ENCODE results near the gene STAT4. TPM values are rescaled to one million over a fixed set of nuclear protein-coding genes. Genes with fewer than 3 reads are reported as not detected.

STAT4 gene, protein sequence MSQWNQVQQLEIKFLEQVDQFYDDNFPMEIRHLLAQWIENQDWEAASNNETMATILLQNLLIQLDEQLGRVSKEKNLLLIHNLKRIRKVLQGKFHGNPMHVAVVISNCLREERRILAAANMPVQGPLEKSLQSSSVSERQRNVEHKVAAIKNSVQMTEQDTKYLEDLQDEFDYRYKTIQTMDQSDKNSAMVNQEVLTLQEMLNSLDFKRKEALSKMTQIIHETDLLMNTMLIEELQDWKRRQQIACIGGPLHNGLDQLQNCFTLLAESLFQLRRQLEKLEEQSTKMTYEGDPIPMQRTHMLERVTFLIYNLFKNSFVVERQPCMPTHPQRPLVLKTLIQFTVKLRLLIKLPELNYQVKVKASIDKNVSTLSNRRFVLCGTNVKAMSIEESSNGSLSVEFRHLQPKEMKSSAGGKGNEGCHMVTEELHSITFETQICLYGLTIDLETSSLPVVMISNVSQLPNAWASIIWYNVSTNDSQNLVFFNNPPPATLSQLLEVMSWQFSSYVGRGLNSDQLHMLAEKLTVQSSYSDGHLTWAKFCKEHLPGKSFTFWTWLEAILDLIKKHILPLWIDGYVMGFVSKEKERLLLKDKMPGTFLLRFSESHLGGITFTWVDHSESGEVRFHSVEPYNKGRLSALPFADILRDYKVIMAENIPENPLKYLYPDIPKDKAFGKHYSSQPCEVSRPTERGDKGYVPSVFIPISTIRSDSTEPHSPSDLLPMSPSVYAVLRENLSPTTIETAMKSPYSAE
- total RNA-seq (2014; rRNA removed; shearing (Covaris generic)): 0.06 and 0.48 TPM in 2 replicates

DNA sequence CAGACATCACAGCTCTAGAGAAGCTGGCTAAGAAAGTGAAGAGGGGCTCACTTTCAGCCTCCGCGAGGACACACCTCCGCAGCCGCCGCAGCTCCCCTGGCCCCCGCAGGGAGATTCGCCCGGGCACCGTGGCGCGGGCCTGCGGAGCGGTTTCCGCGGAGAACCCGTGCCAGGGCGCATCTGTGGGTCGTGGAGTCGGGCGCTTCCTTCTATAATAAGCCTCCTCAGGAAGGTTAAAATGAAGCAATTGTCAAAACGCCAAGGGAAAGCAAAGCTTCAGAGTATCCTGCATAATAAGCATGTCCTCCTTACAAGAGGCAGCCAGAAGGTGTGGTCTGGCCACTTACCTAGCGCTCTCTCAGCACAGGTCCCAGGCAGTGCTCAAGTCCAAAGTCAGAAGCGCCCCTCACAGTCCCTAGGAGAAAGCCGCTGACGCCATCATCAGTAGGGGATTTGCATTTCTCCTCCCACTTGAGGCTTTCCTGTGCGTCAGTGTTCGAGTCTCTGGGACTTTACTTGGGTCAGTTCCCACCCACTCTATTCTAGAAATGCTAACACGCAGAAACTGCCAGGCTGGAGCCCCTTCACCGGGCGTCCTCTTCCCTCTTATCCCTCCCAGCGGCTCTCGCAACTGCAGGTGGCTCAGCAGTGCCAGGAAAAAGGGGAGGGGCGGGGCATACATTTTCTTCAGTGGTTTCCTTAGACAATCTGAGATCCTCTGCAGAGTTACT is at the start of gene STAT4:
TSS of gene STAT4 (minus strand) at position 395 of the 731 bp plus-strand sequence. CDS start 2,791 bp downstream, outside the sequence.
- peak; percentile 52 for DNase-seq (ENCODE audit: low read depth)

DNA sequence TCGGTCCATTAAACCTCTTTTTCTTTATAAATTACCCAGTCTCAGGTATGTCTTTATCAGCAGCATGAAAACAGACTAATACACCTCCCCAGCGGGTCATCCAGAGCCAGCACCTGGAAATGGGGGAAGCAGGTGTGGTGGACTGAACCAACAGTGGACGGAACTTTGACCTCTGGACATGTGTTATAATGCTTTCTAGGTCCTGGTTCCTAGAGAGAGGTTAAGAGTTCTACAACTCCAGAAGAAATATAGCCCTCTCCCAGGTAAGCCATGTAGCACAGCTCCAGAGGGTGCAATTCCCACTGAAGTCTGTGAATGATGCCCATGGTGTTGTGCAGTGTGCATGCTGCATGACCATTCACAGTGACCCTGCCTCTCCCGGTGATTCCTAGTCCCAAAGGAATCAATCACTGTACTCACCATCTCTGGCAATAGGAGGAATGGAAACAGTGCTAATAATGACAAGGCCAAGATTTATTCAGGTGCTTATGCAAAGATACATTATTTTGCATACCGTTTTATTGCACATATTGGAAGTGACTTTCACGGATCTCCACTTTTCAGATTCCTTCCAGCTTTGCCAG is 49.2 kb upstream of the STAT4 start:
- no peak for DNase-seq (ENCODE audit: low read depth)

DNA sequence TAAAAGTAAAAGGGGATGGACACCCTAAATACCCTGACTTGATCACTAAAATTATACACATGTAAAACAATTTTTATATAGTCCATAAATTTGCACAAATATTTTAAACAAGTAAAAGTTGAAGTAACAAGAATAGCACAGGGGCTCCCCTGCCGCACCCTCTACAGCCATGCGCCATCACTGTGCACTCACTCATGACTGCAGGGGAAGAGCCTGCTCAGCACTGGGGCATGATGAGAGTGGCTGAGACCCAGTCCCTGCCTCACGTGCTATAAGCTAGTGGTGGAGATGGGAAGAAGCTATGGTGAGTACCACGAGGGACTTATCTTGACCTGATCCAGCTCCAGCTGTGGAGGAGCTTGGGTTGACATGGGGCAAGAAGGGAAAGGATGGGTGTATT is 47.5 kb upstream of the STAT4 start:
- no peak for DNase-seq (ENCODE audit: low read depth)

DNA sequence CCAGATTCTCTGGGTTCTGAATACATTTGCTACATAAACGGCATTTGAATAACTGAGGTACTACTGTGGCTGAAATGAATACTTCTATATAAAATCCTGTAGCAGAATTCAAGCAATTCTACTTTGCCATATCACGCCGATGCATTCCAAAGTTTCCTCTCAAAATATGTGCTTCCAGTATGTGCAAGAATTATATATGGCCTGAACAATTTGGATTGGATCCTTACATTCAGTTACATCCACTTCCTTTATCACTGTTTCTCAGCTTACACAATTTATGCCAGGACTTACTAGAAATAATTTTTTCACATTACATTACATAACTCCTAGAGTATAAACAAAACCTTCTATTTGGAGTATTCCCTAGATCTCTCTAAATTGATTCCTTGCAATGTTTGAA is 46.3 kb upstream of the STAT4 start:
- DNase-seq (ENCODE audit: low read depth): no peak

DNA sequence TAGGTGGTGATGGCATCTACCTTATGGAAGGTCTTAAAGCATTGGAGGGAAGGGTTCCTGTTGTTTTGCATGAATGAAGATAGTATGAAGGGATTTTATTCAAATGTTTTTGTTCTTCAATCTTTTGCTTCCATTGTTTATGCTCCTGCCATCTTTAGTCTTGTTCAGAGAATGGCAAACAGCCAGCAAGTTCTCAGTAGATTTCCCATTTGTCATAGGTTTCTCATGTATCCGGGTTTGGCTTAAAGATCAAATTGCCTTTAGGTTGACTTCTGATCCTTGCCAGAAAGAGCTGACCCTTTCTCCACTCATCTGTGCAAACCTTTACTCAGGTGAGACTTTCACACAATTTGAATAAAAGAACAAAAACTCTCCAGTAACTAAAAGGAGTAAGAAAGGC is 44.2 kb upstream of the STAT4 start:
- DNase-seq (ENCODE audit: low read depth): no peak

DNA sequence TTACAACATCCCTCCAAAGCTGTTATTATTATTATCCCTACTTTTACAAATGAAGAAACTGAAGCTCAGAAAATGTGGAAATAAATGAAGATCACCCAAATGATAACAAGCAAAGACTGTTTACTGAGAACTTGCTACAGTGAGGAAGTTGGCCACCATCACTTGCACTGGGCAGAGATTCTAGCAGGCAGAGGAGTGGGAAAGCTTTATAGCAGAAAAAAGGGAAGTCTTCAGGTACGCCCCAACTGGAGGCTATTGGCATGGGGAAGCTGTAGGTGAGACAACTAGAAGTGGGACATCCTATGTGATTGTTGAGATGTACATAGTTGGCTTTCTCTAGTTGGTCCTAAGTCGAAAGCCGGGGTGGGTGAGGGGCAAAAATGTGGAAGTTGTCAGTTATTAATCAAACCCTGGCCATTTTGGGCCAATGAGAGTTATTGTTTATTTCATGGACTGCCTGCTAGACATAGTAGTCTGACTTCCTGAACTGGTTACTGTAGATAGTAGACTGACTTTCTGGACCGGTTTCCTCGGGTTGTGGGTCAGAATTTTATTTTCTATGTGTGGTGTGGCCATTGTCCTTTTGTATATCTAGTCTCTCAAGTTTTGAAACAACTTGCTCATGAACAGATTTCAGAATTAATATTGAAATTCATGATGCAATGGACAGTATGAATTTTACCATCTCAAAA is 40.2 kb upstream of the STAT4 start:
- DNase-seq (ENCODE audit: low read depth): no peak

DNA sequence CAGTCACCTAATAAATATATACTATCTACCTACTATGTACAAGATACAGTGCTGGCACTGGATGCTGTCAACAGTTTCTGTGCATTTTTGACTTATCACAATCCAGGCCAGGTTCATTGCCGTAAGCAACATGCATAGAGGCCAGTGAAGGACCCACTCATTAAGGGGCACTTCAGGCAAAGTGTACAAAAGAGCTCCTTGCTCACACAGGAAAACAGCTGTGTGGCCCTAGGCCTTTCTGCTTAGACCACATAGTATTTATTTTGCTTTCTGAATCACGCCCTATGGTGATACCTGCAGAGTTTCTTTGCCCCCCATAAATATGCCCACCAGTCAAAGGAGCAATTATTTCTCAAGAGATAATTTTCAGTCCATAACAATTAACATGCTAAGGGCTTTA is 39.6 kb upstream of the STAT4 start:
- no peak for DNase-seq (ENCODE audit: low read depth)

DNA sequence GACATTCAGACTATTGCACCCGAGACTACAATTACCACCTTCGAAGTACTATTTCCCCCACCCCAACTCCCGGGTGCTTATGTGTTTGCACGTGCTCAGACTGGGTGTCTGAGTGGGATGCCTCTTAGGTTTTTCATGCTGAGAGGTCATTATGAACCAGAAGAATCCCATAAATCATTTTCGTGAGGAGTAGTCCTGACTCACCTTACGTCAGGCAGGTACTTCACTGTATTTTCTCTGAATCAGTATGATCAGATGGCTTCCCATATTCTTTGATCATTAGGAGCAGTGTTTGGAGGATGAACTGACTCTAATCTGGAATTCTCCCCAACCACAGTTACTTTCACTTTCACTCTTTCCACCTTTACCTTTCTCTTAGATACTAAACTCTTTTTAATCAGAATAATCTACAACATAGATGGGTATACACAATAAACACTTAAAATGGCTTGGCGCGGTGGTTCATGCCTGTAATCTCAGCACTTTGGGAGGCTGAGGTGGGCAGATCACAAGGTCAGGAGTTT is 38.4 kb upstream of the STAT4 start:
- no peak for DNase-seq (ENCODE audit: low read depth)

DNA sequence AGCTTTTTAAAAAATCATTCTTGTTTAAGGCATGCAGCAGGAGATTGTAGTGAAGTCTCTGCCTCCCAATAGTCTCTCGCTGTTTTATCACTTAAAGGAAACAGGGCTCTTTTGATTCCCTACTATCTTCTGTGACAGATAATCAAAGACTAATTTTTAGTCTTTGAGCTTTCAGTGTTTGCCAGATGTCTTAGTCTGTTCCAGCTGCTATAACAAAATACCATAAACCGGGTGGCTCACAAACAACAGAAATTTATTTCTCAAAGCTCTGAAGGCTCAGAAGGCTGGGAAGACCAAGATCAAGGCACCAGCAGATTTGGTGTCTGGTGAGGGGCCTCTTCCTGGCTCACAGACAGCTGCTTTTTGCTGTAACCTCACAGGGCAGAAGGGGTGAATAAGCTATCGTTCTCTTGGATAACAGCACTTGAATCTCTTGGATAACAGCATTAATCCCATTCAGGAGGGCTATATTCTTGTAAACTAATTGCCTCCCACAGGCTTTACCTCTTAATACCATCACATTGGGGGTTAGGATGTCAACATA is 37.8 kb upstream of the STAT4 start:
- DNase-seq (ENCODE audit: low read depth): no peak

DNA sequence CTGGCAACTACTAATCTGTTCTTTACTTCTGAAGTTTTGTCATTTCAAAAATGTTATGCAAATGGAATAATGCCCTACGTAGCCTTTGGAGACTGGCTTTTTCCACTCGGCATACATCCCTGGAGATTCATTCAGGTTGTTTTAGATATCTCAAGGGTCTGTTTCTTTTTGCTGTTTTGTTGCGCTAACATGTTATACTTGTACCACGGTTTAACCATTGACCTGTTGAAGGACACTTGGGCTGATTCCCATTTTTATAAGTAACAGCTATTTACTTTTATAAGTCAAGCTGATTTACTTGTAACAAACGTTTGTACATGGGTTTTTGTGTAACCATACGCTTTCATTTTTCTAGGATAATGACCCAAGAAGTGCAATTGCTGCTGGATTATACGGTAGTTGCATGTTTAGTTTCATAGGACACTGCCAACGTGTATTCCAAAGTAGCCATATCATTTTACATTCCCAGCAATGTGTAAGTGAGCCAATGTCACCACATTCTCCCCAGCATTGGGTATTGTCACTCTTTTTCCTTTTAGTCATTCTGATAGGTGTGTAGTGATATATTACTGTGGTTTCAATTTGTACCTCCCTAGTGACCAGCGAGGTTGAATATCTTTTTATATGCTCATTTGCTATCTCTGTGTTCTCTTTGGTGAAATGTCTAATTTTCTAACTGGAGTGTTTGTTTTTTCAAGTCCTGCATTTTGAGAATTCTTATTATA is 36.5 kb upstream of the STAT4 start:
- no peak for DNase-seq (ENCODE audit: low read depth)

DNA sequence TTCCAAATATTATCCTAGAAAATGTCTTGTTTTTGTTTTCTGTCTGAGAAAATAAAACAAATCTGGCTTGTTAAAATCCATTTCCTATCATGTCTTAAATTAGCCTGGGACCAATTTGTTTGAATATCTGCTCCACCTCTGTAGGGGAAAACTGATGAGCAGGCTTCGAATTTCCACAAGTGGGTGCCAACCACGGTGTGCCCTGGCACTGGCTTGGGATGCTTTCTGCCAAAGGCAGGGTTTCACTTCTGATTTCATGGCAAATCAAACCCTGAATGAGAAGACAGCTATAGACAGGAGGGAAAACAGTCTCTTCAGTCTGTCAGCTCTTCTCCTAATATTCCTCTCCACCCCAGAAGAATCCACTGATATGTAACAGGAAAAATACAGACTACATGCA is 33.7 kb upstream of the STAT4 start:
- DNase-seq (ENCODE audit: low read depth): no peak

DNA sequence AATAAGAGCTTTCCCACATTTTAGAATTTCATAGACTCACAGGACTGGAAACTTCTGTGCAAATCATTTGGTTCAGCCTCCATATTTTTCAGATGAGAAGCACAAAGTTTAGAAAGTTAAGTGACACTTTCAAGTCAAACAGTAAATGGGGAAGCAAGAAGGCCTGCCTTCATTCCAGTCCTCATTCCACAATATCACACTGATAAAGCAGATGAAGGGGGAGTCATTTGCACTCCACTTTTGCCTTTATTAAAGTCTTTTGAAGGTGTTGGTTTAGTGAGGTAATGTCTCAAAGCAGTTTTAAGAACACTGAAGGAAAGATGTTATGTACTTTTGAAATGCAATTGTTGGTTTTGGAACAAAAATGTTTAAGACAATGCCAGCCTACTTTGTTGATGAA is 32.7 kb upstream of the STAT4 start:
- DNase-seq (ENCODE audit: low read depth): no peak

DNA sequence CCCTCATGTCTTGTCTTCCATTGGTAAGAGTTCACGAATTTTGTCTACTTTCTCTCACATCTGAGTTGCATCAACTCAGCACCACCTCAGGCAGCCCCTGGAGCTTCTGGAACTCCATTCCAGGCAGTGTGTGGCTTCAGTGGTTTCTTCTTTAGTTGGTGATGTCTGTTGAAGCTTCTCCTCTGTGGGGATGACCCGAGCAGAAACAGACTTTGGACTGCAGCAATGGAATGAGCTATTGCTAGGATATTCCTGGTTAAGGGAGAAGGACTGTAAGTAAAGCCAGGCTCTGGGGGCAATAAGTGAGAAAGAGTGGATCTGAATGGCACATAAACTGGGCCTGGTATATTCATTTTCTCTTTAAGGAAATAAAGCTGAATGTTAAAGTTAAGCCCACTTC is 32.3 kb upstream of the STAT4 start:
- DNase-seq (ENCODE audit: low read depth): no peak

DNA sequence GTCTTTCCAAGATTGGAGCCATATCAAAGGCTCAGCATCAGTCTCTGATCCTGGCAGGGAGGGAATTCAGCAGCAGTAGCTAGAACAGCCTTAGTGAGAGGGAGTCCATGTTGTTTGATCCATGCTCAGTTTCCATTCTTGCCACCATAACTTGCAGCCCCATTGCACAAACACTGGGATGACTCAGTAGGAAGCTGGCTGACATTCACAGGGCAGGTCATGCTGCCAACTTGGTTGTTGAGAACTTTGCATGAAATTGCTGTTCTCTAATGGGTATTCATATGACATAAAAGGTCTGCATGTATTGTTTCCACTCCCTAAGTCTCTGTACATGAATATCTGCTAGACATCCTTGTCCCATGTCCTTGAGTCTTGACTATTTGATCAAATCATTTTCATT is 29.9 kb upstream of the STAT4 start:
- DNase-seq (ENCODE audit: low read depth): no peak

DNA sequence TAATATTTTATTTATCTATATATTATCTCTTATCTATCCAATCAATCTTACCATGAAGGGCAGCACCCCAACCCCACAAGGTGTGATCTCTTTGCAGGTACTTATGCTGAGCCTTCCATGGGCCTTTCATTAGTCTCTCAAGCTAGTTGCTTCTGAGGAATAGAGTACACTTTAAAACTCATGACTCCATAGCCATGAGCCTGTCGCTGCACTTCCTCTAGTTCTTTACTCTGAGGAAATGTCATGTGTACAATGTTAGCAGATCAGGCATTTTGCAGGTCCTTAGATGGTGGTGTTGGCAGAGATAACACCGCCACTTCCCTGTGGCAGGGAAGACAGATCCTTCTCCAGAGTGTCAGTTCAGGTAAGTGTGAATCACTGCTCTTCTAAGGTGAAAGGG is 29.5 kb upstream of the STAT4 start:
- DNase-seq (ENCODE audit: low read depth): no peak

DNA sequence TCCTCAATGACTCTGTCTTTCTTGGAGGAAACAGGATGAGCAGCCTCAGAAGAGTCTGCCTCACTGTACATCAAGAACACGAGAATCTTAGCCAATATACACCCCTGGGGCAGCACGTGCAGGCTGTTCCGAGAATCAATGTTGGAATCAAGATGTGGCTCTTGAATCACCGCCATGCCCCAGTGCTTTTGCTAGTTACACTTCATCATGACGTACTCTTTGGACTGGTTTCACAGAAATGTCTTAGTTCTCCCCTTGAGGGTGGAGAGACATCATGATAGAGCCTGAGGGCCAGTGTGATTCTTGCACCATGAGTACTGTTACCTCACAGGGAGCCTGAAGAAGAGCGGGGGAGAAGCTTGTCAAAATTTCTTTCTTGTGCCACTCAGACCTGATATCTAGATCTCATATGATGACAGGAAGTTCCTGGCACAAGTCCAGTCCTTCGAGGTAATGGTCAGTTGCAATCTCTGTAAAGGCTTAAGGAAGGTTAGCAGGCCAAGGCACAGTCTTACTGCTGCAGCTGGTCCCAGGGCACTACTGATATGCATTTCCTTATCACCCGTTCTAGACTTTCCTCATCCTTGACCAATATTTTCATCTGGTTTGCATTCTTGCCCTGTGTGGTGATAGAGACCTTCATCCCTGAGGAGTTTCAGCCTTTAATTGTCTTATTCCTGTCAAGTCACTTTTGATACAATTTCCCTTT is 28.2 kb upstream of the STAT4 start:
- no peak for DNase-seq (ENCODE audit: low read depth)

DNA sequence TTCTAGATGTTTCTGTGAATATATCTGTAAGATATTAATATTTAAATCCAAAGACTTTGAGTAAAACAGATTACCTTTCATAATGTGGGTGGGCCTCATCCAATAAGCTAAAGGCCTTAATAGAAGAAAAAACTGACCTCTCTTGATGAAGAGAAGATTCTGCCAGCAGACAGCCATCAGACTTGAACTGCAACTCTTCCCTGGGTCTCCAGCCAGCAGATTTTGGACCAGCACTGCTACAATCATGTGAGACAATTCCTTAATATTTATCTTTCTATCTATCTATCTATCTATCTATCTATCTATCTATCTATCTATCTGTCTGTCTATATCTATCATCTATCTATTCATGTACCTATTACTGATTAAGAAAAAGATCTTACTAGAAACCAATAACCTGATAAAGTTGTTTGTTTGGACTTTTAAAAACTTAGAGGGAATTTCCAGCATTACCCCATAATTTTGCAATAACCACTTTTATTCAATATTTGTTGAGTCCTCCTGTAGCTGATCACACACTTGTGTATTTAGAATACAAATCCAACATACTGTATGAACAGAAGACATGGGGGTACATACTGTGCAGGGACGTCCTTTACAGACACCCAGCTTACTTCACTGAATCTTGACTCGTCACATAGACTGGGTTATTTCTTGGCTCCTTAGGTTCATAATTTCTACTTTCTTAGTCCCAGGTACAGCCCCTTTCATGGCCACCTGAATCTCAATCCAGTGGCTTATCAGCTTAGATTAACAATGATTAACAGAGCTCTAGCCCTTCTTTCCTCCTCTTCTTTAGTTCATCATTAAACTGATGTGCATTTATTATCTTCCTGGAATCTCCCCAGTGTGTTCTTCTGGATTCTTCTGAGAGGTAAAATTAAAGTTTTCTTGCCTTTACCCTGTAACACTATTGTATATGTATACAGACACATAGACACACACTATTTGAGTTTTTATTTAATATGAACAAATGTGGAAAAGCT is 27.2 kb upstream of the STAT4 start:
- DNase-seq (ENCODE audit: low read depth): no peak

DNA sequence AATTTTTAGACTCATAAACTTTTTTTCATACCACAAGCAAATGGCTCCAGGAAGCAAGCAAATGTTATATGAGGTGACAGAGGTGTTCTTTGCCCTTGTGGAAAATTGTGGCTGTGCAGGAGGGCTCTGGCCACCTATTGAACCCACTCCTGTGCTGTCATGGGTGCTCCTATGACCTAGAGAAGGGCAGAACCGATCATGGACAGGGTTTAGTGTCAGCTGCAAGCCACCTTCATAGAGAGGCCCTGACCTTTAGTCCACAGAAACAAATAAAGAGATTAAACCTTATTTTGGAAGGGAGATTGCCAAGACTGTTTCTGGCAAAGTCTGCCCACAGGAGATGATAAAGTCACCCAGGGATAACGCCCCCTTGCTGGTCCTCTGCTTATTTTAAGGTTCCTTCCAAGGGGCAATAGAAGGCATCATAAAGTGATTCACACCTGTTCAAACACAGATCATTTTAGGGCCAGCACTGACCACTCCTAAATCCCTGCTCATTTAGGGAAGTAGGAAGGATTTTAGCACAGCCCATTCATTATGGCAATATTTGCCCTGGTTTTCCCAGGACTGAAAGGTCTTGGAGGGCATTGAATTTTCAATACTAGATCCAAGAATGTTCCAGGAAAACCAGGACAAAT is 26.1 kb upstream of the STAT4 start:
- DNase-seq (ENCODE audit: low read depth): no peak
